Measurements from ENCODE around the gene ADAMTS3.

- TF ChIP-seq GABPA (tag; conservative IDR thresholded peaks at IDR 0.05; ENCODE audit: low read depth): no peak
- no peak for TF ChIP-seq ZNF24 (IDR thresholded peaks at IDR 0.05)
These were observed 41.9 kb downstream of the ADAMTS3 start for GRCh38 chr4:72527038-72527646.

Measured in K562 (cell line).